ENCODE data around the gene DOCK4. TPM values are rescaled to one million over a fixed set of nuclear protein-coding genes. Genes with fewer than 3 reads are reported as not detected.

Gene DOCK4
- total and polyA plus RNA-seq, 2 donors from 2014 or later = 3.2 to 38.9 TPM

- H3K4me1 ChIP-seq (ENCODE audit: control insufficient read depth in 2 of 3, insufficient read depth in 2 of 3, low read depth in 1 of 3, low read length in 3 of 3) = peaks cover 0 to 7% (median 0%) of the 10 kb centered on the region in 3 donors
- H3K4me3 ChIP-seq (ENCODE audit: low read length in 3 of 3) = no peak overlapping the region
- no peaks in the 10 kb centered on the region for H3K27me3 ChIP-seq (ENCODE audit: control insufficient read depth, insufficient read depth, low read length)
- H3K36me3 ChIP-seq (ENCODE audit: control insufficient read depth in 2 of 3, insufficient read depth in 3 of 3, low read length in 3 of 3) = no peaks in the 10 kb centered on the region
- intact Hi-C loops (cut with DNase I) = no loop called here
- FAIRE-seq = no peak
- peak in 4 of 5 donors; percentile 39 to 53 (median 49) for DNase-seq
- no peaks in the 10 kb centered on the region for H3K9me3 ChIP-seq (ENCODE audit: control insufficient read depth in 2 of 3, insufficient read depth in 1 of 3, low read length in 3 of 3)
- H3K27ac ChIP-seq (ENCODE audit: low read depth in 2 of 2, low read length in 2 of 2) = no peak overlapping the region
- no peak for TF ChIP-seq CTCF (IDR thresholded peaks at IDR 0.05; ENCODE audit: borderline replicate concordance, extremely low read depth, insufficient read depth)
- no peak overlapping the region for H3K9ac ChIP-seq (ENCODE audit: low read length in 3 of 3)
Observed at GRCh38 chr7:112182749-112183148, 23.4 kb downstream of the DOCK4 start.

GRCh38 chr7:112180223-112180622, 26.0 kb downstream of the DOCK4 start:
- DNase-seq (no peak), FAIRE-seq (no peak)
- Histone ChIP-seq H3K9me3 (ENCODE audit: control insufficient read depth in 2 of 3, insufficient read depth in 1 of 3, low read length in 3 of 3) (no peaks in the 10 kb centered on the region), H3K36me3 (ENCODE audit: control insufficient read depth in 2 of 3, insufficient read depth in 3 of 3, low read length in 3 of 3) (no peaks in the 10 kb centered on the region), H3K27ac (ENCODE audit: low read depth in 2 of 2, low read length in 2 of 2) (no peak overlapping the region), H3K27me3 (ENCODE audit: control insufficient read depth, insufficient read depth, low read length) (no peaks in the 10 kb centered on the region), H3K9ac (ENCODE audit: low read length in 3 of 3) (no peak overlapping the region), H3K4me1 (ENCODE audit: control insufficient read depth in 2 of 3, insufficient read depth in 2 of 3, low read depth in 1 of 3, low read length in 3 of 3) (peaks cover 0 to 3% (median 0%) of the 10 kb centered on the region in 3 donors), H3K4me3 (ENCODE audit: low read length in 3 of 3) (no peak overlapping the region)
- TF ChIP-seq CTCF (IDR thresholded peaks at IDR 0.05; ENCODE audit: borderline replicate concordance, extremely low read depth, insufficient read depth) = no peak
- intact Hi-C loops (cut with DNase I) = no loop called here

GRCh38 chr7:112176693-112177415, 29.3 kb downstream of the DOCK4 start:
- Histone ChIP-seq H3K36me3 (ENCODE audit: control insufficient read depth in 2 of 3, insufficient read depth in 3 of 3, low read length in 3 of 3) (no peaks in the 10 kb centered on the region), H3K9ac (ENCODE audit: low read length in 3 of 3) (no peak overlapping the region), H3K4me3 (ENCODE audit: low read length in 3 of 3) (no peak overlapping the region), H3K4me1 (ENCODE audit: control insufficient read depth in 2 of 3, insufficient read depth in 2 of 3, low read depth in 1 of 3, low read length in 3 of 3) (no peaks in the 10 kb centered on the region), H3K27ac (ENCODE audit: low read depth in 2 of 2, low read length in 2 of 2) (no peak overlapping the region), H3K9me3 (ENCODE audit: control insufficient read depth in 2 of 3, insufficient read depth in 1 of 3, low read length in 3 of 3) (no peaks in the 10 kb centered on the region), H3K27me3 (ENCODE audit: control insufficient read depth, insufficient read depth, low read length) (no peaks in the 10 kb centered on the region)
- intact Hi-C loops (cut with DNase I) = no loop called here
- FAIRE-seq (no peak), DNase-seq (no peak)
- TF ChIP-seq CTCF (IDR thresholded peaks at IDR 0.05; ENCODE audit: borderline replicate concordance, extremely low read depth, insufficient read depth) = no peak

Measured in kidney (tissue), 14 donors.